Prostate gland (tissue), 2 donors: ENCODE results near the gene FCN2.

Experiments
- CTCF ChIP-seq, 4 experiments: fragments of 200-600 bp in 2 of 4; fragments of 450-650 bp in 2 of 4; sonication (generic) in 2 of 4; IDR thresholded peaks; 1 replicate in 3 of 4; 2 replicates in 1 of 4; pipeline ENCODE4 v1.5.1; 2016 to 2019; ENCODE audit warnings: antibody characterized with exemption in 4 of 4, mild to moderate bottlenecking in 2 of 4, moderate library complexity in 2 of 4
- POLR2A ChIP-seq: fragments of 450-650 bp; IDR thresholded peaks from one replicate; pipeline ENCODE4 v1.6.1; 2016; ENCODE audit warnings: antibody characterized with exemption, mild to moderate bottlenecking
- POLR2AphosphoS5 ChIP-seq: sonication (generic); formaldehyde crosslinking; IDR thresholded peaks from one replicate; pipeline ENCODE4 v1.6.1; 2017; ENCODE audit warnings: antibody characterized with exemption

- TF ChIP-seq CTCF (IDR thresholded peaks at IDR 0.05) (no peak), POLR2A (no peak), POLR2AphosphoS5 (no peak)
Observed at GRCh38 chr9:134896834-134897583, 16.4 kb downstream of the FCN2 start.
